ENCODE data around the gene FNDC3B. TPM values are rescaled to one million over a fixed set of nuclear protein-coding genes. Genes with fewer than 3 reads are reported as not detected.

FNDC3B gene
- total RNA-seq, 2 donors from 2014 or later: 27.0 to 41.6 TPM

DNA sequence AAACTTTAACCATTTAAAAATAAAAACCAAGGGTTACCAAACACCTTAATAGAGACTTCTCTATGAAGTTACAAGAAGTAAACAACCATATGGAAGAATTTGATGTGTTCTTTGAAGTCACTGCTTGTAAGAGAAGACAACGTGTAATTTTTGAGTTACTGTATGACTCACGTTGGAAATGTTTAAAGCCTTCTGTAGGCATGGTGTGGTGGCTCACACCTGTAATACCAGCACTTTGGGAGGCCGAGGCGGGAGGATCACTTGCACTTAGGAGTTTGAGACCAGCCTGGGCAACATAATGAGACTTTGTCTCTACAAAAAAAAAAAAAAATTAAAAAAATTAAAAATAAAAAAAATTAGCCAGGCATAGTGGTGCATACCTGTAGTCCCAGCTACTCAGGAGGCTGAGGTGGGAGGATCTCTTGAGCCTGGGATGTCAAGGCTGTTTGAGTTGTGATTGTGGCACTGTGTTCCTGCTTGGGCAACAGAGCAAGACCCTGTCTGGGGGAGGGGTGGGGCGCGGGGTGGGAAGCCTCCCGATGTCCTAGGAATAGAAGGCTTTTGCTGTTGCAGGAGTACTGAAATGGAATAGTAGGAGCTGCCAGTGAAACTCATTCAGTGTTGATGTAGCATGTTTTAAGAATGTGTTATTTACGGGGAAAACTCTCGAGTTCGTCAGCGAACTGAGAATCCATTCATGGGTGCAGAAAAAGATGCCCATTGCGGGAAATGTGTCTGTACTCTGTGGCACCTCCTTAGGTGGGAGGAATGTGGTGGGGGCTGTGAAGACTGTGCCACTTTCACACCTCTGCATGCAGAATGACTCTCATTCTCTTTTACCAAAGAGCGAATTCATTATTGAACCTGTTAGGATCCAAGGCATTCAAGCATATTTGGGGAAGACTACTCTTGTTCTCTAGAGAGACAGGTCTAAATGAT, 134.2 kb downstream of the FNDC3B start:
- H3K9me3 ChIP-seq (ENCODE audit: control insufficient read depth, low read length, poor library complexity, severe bottlenecking): no peaks in the 10 kb centered on the region
- DNase-seq (no peak), ATAC-seq (no peak)
- H3K27me3 Mint-ChIP-seq: no peaks in the 10 kb centered on the region
- peaks cover 21% of the 10 kb centered on the region for H3K4me1 Mint-ChIP-seq
- no peak overlapping the region for H3K27ac Mint-ChIP-seq
- no peak overlapping the region for H3K4me3 Mint-ChIP-seq
- H3K36me3 Mint-ChIP-seq (ENCODE audit: low read depth): peaks cover 3% of the 10 kb centered on the region

DNA sequence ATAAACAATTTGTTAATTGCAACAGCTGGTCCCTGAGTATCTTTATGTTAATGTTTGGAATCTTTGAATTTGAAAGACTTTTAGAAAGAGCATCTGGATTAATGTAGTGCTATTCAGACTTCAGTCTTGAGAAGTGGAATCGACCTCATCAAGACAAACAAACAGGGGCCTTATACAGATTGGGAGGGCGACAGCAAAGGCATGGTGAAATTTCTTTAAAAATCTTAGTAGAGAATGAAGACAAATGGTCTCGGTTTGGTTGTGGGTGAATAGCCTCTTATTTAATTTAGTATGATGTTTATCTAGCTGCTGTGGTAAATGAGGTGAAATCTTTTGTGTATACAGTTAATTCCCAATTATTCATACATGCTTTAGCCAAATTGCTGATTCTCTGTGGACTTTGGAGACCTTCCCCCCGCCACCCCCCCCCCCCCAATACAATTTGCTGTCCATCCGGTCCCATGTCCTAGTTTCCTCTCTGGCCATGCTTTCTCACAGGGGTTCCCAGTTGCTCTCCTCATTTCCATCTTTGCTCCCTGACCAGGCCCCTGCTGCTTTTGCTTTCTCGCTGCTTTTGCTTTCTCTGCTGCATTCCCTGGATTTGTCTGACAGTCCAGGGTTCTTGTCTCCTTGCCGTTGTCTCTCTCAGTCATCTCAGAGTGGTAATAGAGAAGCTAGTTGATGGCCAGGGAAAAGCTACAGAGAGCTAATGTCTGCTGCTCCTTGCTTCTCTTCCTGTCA, 135.3 kb downstream of the FNDC3B start:
- Mint-ChIP-seq H3K36me3 (ENCODE audit: low read depth) (peaks cover 3% of the 10 kb centered on the region), H3K4me1 (peaks cover 19% of the 10 kb centered on the region), H3K27me3 (no peaks in the 10 kb centered on the region), H3K4me3 (peak overlapping the region; percentile 19), H3K27ac (peak overlapping the region; percentile 71)
- no peak for DNase-seq
- no peak for ATAC-seq
- H3K9me3 ChIP-seq (ENCODE audit: control insufficient read depth, low read length, poor library complexity, severe bottlenecking): no peaks in the 10 kb centered on the region

DNA sequence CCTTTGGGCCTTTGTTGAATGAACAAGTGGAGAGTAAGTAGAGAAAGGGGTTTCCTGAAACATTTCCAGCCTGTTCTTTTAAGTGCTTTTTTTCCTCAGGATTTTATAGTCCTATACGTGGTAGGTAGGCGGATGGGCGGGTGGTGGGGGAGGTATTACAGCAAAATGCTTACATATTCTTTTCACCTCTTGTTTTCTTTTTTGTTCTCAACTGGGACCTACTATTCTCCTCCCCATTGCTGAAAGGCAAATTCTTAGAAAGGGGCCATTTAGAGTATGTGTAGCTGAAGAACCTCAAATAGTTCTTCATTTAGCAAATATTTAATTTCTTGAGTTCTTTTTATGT, 135.8 kb downstream of the FNDC3B start:
- Mint-ChIP-seq H3K27ac (peak overlapping the region; percentile 71), H3K4me1 (peaks cover 19% of the 10 kb centered on the region), H3K36me3 (ENCODE audit: low read depth) (peaks cover 3% of the 10 kb centered on the region), H3K4me3 (peak overlapping the region; percentile 19), H3K27me3 (no peaks in the 10 kb centered on the region)
- ATAC-seq (no peak), DNase-seq (no peak)
- H3K9me3 ChIP-seq (ENCODE audit: control insufficient read depth, low read length, poor library complexity, severe bottlenecking): no peaks in the 10 kb centered on the region

DNA sequence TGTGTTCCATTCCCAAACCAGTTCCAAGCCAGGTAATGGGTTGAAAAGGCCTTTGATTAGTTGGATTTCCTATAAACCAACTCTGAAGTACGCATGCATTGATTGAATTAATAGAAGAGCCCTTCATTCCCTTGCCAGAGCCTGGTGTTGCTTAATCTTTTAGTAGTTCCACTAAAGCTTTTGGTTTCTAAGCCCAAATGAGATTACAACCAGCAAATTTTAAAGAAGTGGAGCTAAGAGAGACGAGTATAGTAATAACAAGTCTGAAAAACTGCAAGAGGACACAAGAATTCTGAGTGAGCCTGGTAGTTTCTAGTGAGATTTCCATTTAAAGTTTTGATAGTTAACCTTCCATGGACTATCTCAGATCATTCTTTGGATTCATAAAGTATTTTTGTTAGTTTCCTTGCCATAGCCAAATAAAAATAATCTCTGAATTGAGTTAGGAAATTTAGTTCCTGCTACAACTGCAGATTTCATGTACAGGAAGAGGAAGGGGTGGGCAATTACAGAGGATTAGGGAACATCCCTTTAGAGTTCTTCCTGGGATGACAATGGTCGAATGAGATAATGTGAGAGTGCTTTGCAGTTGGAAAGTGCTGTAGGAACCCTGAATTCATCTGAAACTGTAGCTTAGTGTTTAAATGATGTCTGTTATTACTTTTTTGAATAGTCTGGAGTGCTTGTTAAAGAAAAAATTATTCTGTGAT, 136.8 kb downstream of the FNDC3B start:
- no peak overlapping the region for H3K27ac Mint-ChIP-seq
- peaks cover 5% of the 10 kb centered on the region for H3K36me3 Mint-ChIP-seq (ENCODE audit: low read depth)
- no peak for ATAC-seq
- no peak overlapping the region for H3K4me3 Mint-ChIP-seq
- H3K9me3 ChIP-seq (ENCODE audit: control insufficient read depth, low read length, poor library complexity, severe bottlenecking): no peaks in the 10 kb centered on the region
- DNase-seq: no peak
- H3K4me1 Mint-ChIP-seq: peaks cover 25% of the 10 kb centered on the region
- no peaks in the 10 kb centered on the region for H3K27me3 Mint-ChIP-seq

DNA sequence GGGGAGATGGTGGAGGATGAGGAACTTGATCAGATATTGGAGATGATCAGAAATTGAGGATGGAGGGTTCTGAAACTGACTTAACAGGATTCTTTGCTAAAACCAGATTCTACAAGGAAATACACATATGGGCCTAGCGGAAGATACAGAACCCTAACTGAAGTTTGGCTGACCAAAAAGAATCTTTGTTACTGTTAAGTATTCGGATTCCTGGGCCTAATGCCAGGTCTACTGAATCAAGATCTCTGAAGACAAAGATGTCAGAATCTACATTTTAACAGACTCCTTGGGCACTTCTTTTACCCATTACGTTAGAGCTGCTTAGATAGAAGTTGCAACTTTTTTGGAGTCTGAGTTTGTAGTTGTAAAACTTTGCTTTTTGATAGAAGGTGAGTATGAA, 137.7 kb downstream of the FNDC3B start:
- ATAC-seq (no peak), DNase-seq (no peak)
- Mint-ChIP-seq H3K4me3 (no peak overlapping the region), H3K36me3 (ENCODE audit: low read depth) (peaks cover 5% of the 10 kb centered on the region), H3K27ac (no peak overlapping the region), H3K4me1 (peaks cover 25% of the 10 kb centered on the region), H3K27me3 (no peaks in the 10 kb centered on the region)
- no peaks in the 10 kb centered on the region for H3K9me3 ChIP-seq (ENCODE audit: control insufficient read depth, low read length, poor library complexity, severe bottlenecking)

DNA sequence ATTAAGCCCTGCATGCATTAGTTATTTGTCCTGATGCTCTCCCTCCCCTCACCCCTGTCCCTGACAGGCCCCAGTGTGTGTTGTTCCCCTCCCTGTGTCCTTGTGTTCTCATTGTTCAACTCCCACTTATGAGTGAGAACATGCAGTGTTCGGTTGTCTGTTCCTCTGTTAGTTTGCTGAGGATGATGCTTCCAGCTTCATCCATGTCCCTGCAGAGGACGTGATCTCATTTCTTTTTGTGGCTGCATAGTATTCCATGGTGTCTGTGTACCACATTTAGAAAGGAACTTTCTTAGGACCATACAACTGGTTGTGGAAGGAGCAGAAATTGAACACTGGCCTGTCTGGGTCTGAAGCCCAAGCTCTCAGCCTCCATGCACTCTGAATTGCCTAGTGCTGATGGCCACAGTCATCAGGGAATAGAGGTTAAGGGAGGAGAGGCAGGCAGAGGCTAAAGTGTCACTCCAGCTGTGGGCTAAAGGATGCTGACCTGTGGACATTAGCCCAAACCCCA, 138.5 kb downstream of the FNDC3B start:
- H3K4me1 Mint-ChIP-seq: peaks cover 32% of the 10 kb centered on the region
- H3K9me3 ChIP-seq (ENCODE audit: control insufficient read depth, low read length, poor library complexity, severe bottlenecking): no peaks in the 10 kb centered on the region
- ATAC-seq (no peak), DNase-seq (no peak)
- H3K4me3 Mint-ChIP-seq: no peak overlapping the region
- peaks cover 5% of the 10 kb centered on the region for H3K36me3 Mint-ChIP-seq (ENCODE audit: low read depth)
- H3K27ac Mint-ChIP-seq: no peak overlapping the region
- H3K27me3 Mint-ChIP-seq: no peaks in the 10 kb centered on the region

DNA sequence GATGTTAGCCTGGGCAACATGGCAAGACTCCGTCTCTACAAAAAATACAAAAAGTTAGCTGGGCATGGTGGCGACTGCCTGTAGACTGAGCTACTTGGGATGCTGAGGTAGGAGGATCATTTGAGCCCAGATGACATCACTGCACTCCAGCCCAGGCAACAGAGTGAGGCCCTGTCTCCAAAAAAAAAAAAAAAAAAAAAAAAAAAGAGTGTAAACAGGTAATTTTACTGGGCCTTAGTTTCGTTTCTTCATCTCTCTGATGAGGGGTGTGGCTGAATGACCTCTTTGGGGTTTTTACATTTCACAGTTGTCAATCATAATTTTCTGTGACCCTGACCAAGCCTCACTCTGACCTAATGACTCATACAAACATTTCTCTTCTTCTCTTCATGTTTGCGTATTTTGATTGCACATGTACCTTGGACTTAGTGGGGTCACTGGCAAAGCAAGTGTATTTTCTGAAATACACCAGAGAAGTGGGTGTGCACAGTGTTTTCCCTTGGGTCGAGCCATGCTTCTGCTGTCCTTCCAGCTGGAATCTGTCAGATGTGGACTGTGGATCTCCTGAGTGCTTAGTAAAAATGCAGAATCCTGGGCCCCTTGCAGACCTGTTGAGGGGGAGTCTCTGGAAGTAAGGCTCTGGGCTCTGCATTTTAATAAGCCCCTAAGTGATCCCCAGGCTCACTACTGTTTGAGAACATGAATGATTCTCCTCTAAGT, 140.5 kb downstream of the FNDC3B start:
- H3K27ac Mint-ChIP-seq: no peak overlapping the region
- H3K4me1 Mint-ChIP-seq: peaks cover 31% of the 10 kb centered on the region
- H3K4me3 Mint-ChIP-seq: no peak overlapping the region
- H3K36me3 Mint-ChIP-seq (ENCODE audit: low read depth): peaks cover 10% of the 10 kb centered on the region
- no peaks in the 10 kb centered on the region for H3K9me3 ChIP-seq (ENCODE audit: control insufficient read depth, low read length, poor library complexity, severe bottlenecking)
- ATAC-seq (no peak), DNase-seq (no peak)
- H3K27me3 Mint-ChIP-seq: no peaks in the 10 kb centered on the region

DNA sequence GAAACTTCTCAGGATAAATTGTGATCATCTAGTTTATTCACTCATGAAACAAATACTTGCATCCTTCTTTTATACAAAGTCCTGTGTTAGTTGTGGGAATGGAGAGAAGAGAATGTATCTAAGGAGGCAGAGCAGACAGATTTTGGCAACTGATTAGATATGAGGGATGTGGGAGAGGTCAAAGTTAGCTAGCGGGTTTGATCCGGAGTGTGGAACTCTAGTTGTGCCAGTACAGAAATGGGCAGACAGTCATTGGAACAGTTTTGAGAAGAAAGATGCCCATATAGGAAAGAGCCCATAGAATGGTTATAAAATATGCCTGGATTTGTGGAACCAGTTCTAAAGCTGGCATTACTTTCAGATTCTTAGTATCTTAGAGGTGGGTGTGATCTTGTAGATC, 141.1 kb downstream of the FNDC3B start:
- DNase-seq (no peak), ATAC-seq (no peak)
- H3K4me3 Mint-ChIP-seq: no peak overlapping the region
- peak overlapping the region; percentile 37 for H3K27ac Mint-ChIP-seq
- no peaks in the 10 kb centered on the region for H3K9me3 ChIP-seq (ENCODE audit: control insufficient read depth, low read length, poor library complexity, severe bottlenecking)
- H3K36me3 Mint-ChIP-seq (ENCODE audit: low read depth): peaks cover 10% of the 10 kb centered on the region
- no peaks in the 10 kb centered on the region for H3K27me3 Mint-ChIP-seq
- peaks cover 30% of the 10 kb centered on the region for H3K4me1 Mint-ChIP-seq

DNA sequence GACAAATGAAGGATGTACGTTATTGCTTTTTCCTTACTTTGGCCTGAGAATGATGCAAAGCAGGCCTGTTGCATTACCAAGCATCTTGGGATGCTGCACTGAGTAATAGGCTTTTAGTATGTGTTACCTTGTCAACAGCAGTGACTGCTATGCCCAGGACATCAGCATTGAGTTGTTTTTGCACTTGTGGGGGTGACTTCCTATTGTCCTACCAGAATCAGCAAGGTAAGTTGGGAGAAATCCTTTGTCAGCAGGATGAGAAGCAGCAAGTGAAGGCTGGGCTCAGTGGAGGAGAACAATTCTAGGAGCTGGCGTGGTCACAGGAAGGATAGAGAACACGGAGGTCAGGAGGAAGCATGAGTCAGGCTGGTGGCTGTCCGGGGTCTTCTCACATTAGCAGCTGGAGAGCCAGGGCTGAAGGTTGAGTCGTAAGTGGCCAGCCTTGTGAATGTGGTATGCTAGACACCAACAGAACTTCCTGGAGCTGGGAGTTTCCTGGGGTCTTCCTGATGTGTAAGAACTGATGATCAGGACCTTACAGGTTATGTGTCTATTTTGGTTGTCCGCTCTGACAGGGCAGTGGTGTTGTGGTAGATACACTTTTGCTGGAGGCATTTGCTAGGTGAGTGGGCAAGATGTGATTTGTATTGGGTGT, 142.7 kb downstream of the FNDC3B start:
- Mint-ChIP-seq H3K36me3 (ENCODE audit: low read depth) (peaks cover 10% of the 10 kb centered on the region), H3K27ac (peak overlapping the region; percentile 6), H3K4me1 (peaks cover 28% of the 10 kb centered on the region), H3K27me3 (no peaks in the 10 kb centered on the region), H3K4me3 (no peak overlapping the region)
- no peaks in the 10 kb centered on the region for H3K9me3 ChIP-seq (ENCODE audit: control insufficient read depth, low read length, poor library complexity, severe bottlenecking)
- DNase-seq (no peak), ATAC-seq (no peak)

DNA sequence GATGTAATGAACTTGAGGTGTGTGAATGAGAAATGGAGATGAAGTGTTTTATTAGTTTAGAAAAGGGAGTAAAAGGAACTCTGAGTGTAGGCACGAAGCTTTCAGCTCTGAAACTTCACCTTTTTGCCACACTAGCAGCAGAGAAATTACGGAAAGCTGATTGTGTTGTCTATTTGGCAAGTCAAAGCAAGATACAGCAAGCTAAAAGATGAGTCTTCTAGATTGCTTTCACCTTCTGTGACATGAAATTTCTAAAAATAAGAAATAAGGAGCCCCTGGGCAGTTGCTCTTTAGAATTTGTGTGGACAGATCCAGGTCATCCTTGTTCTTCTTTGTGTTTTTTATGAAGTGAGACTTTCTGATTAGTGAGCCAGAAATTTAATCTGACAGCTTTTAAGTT, 143.4 kb downstream of the FNDC3B start:
- Mint-ChIP-seq H3K4me3 (no peak overlapping the region), H3K4me1 (peaks cover 28% of the 10 kb centered on the region), H3K27me3 (no peaks in the 10 kb centered on the region), H3K27ac (peak overlapping the region; percentile 6), H3K36me3 (ENCODE audit: low read depth) (peaks cover 10% of the 10 kb centered on the region)
- DNase-seq (no peak), ATAC-seq (no peak)
- H3K9me3 ChIP-seq (ENCODE audit: control insufficient read depth, low read length, poor library complexity, severe bottlenecking): no peaks in the 10 kb centered on the region

DNA sequence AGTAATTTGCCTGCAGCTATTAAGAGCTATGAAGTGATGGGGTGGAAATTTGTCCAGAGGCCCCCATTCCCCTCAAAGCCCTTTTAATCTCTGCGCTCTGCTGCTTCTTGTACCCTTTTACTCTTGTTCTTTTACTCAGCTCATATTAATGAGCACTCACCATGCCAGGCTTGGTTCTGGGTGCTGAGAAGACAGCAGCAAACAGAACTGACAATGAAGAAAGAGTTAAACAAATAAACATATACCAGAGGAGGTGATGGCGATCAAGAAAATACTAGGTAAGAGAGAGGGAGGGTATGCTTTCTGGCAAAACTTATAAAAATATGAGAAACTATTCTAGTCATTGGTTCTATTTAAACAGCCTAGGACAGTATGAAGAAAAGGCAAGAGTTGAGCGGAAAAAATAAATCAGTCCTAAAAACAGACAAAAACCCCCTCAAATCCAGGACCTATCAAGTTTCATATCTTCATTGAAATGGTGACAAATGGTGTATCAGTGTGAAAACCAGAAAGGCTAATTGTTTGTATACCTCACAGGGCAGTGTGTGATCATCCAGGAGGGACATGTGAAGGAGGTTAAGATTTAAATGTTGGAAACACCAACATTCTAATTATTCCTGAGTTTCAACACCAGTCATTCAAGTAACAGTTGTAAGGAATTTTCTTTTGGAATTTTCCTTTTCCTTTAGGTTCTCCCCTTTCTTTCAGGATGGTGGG, 144.9 kb downstream of the FNDC3B start:
- DNase-seq: no peak
- ATAC-seq: no peak
- H3K9me3 ChIP-seq (ENCODE audit: control insufficient read depth, low read length, poor library complexity, severe bottlenecking): no peaks in the 10 kb centered on the region
- peaks cover 24% of the 10 kb centered on the region for H3K4me1 Mint-ChIP-seq
- peaks cover 6% of the 10 kb centered on the region for H3K36me3 Mint-ChIP-seq (ENCODE audit: low read depth)
- H3K27ac Mint-ChIP-seq: no peak overlapping the region
- H3K4me3 Mint-ChIP-seq: no peak overlapping the region
- no peaks in the 10 kb centered on the region for H3K27me3 Mint-ChIP-seq

DNA sequence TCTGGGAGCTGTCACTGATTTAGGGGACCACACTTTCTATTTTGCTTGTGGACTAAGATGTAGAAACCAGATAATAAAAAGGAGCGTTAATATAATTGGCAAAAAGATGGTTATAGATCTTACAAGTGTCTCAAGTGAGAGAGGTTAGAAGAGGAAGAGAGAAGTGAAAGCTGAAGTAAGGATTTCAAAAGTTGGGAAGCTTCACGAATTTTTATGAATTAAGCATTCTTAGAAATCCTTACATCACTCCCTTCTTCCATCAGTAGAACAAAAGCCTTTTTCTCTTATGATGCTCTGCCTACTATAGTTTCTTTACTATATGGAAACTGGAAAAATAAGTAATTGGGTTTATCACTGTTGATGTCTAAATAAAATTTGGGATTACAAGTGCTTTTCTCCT, 146.5 kb downstream of the FNDC3B start:
- H3K36me3 Mint-ChIP-seq (ENCODE audit: low read depth): peaks cover 4% of the 10 kb centered on the region
- no peak overlapping the region for H3K27ac Mint-ChIP-seq
- peaks cover 18% of the 10 kb centered on the region for H3K4me1 Mint-ChIP-seq

More for the DNA sequence above, 146.5 kb downstream of the FNDC3B start:
- ATAC-seq (no peak), DNase-seq (no peak)
- H3K4me3 Mint-ChIP-seq: no peak overlapping the region
- no peaks in the 10 kb centered on the region for H3K9me3 ChIP-seq (ENCODE audit: control insufficient read depth, low read length, poor library complexity, severe bottlenecking)
- H3K27me3 Mint-ChIP-seq: no peaks in the 10 kb centered on the region
